K562 (cell line): ENCODE measurements around the gene VAT1L. TPM values are rescaled to one million over a fixed set of nuclear protein-coding genes. Genes with fewer than 3 reads are reported as not detected.

Source experiments
- ATAC-seq: fragments of 200-7000 bp; cut with Tn5 transposase; 3 replicates; pipeline ENCODE4 v1.9.1; 2020; ENCODE audit warnings: moderate library complexity
- BruUV-seq: library from RNA; stranded (reverse); fragments of 400-500 nt; replicated peaks from 2 replicates; lab custom pipeline; 2021; lab: Mats Ljungman, UMichigan
- CTCF ChIA-PET: fragments of 300-600 bp; formaldehyde crosslinking; extraction: SDS; loops from one replicate; lab custom pipeline; 2021; ENCODE audit warnings: low intra/inter-chr PET ratio; lab: Yijun Ruan, JAX
- POLR2A ChIA-PET: fragments of 300-600, 350-650 bp; sonication (Branson Sonifier 250); formaldehyde crosslinking; extraction: SDS; loops from one replicate; lab custom pipeline; 2021; ENCODE audit warnings: antibody characterized with exemption, inconsistent platforms; lab: Yijun Ruan, JAX
- DNase-seq, 4 experiments: peaks; one replicate each; pipeline versions ENCODE4 v3.0.0 to v3.0.0-alpha.2; 2011 to 2018; ENCODE audit warnings: low spot score in 3 of 4, mixed read lengths in 3 of 4; ENCODE audit errors: extremely low read depth in 1 of 4
- FAIRE-seq: peaks from 2 replicates; lab custom pipeline; 2011; peaks lifted over from hg19 to GRCh38; lab: Jason Lieb, UNC
- H2AFZ ChIP-seq: 2 replicates; pipeline ENCODE4 v1.6.0; 2011; ENCODE audit warnings: low read depth, low read length, control low read depth, inconsistent platforms
- H3K27ac ChIP-seq: fragments of 200-600 bp; 3 replicates; pipeline ENCODE4 v1.8.0; 2011; ENCODE audit warnings: low read depth, mild to moderate bottlenecking, control low read depth, inconsistent platforms, low read length, moderate library complexity, mixed read lengths; ENCODE audit errors: extremely low read depth
- H3K27me3 ChIP-seq, 2 experiments: fragments of 300-600 bp in 1 of 2; 2 replicates in 1 of 2; 3 replicates in 1 of 2; pipeline versions ENCODE4 v1.6.0 to v1.8.0; 2011; ENCODE audit warnings: inconsistent platforms in 2 of 2, low read length in 2 of 2, mild to moderate bottlenecking in 1 of 2, mixed read lengths in 1 of 2, moderate library complexity in 1 of 2; ENCODE audit not compliant: control insufficient read depth in 2 of 2, insufficient read depth in 2 of 2
- H3K36me3 ChIP-seq: fragments of 300-600 bp; 3 replicates; pipeline ENCODE4 v1.8.0; 2011; ENCODE audit warnings: mild to moderate bottlenecking, low read length, inconsistent platforms; ENCODE audit not compliant: control insufficient read depth, insufficient read depth
- H3K4me1 ChIP-seq, 2 experiments: fragments of 200-600 bp in 1 of 2; replicated peaks in 1 of 2; 2 replicates in 1 of 2; 3 replicates in 1 of 2; pipeline versions ENCODE4 v1.5.1 to v1.8.0; 2011; ENCODE audit warnings: inconsistent platforms in 2 of 2, low read length in 2 of 2, mild to moderate bottlenecking in 1 of 2, mixed read lengths in 1 of 2, moderate library complexity in 1 of 2; ENCODE audit not compliant: control insufficient read depth in 2 of 2, insufficient read depth in 2 of 2
- H3K4me2 ChIP-seq: 2 replicates; pipeline ENCODE4 v1.6.1; 2011; ENCODE audit warnings: low read length, control low read depth, inconsistent platforms, mixed read lengths; ENCODE audit not compliant: insufficient read depth
- H3K4me3 ChIP-seq: fragments of 200-600 bp; sonication (generic), shearing (Covaris generic); 2 replicates; pipeline ENCODE4 v1.5.1; 2016; ENCODE audit warnings: control low read depth, inconsistent platforms
- H3K79me2 ChIP-seq: fragments of 200-600 bp; 3 replicates; pipeline ENCODE4 v1.8.0; 2011; ENCODE audit warnings: low read length, inconsistent platforms; ENCODE audit not compliant: control insufficient read depth, insufficient read depth
- H3K9ac ChIP-seq, 2 experiments: 2 replicates each; pipeline versions ENCODE4 v1.6.0 to v1.6.1; 2011; ENCODE audit warnings: low read depth in 2 of 2, low read length in 2 of 2, control low read depth in 1 of 2, inconsistent platforms in 1 of 2, mild to moderate bottlenecking in 1 of 2, mixed read lengths in 1 of 2; ENCODE audit not compliant: insufficient read depth in 1 of 2
- H3K9me1 ChIP-seq: one replicate; pipeline ENCODE4 v1.6.0; 2011; ENCODE audit warnings: inconsistent platforms, mild to moderate bottlenecking, low read length, moderate library complexity; ENCODE audit not compliant: control insufficient read depth, insufficient read depth
- H3K9me3 ChIP-seq: replicated peaks from 2 replicates; pipeline ENCODE4 v1.5.1; 2011; ENCODE audit warnings: low read depth, low read length, inconsistent platforms; ENCODE audit not compliant: control insufficient read depth, insufficient read depth
- H4K20me1 ChIP-seq: replicated peaks from 2 replicates; pipeline ENCODE4 v1.6.1; 2011; ENCODE audit warnings: low read length, inconsistent platforms, mixed read lengths; ENCODE audit not compliant: control insufficient read depth, insufficient read depth
- ETS1 ChIP-seq: conservative IDR thresholded peaks from 2 replicates; pipeline ENCODE4 v1.6.1; 2011; ENCODE audit warnings: low read depth, mild to moderate bottlenecking, low read length; ENCODE audit not compliant: control insufficient read depth
- ETV5 ChIP-seq: sonication (generic); formaldehyde crosslinking; IDR thresholded peaks from 2 replicates; pipeline ENCODE4 v1.4.0; 2020; ENCODE audit warnings: low read depth, mild to moderate bottlenecking, missing genetic modification reagents
- HLTF ChIP-seq: fragments of 450-650 bp; IDR thresholded peaks from 2 replicates; pipeline ENCODE4 v1.6.1; 2016
- HNRNPK ChIP-seq: fragments of 200-400 bp; formaldehyde crosslinking; IDR thresholded peaks from one replicate; pipeline ENCODE4 v1.6.1; 2018; ENCODE audit warnings: mild to moderate bottlenecking, low read depth, low read length; ENCODE audit not compliant: poor library complexity, severe bottlenecking
- KAT8 ChIP-seq: fragments of 450-650 bp; IDR thresholded peaks from 2 replicates; pipeline ENCODE4 v1.6.1; 2016; ENCODE audit warnings: low read depth, mild to moderate bottlenecking
- KDM5B ChIP-seq: fragments of 200-600 bp; sonication (generic); IDR thresholded peaks from 2 replicates; pipeline ENCODE4 v1.6.1; 2012; ENCODE audit warnings: low read depth, mild to moderate bottlenecking, moderate library complexity, low read length, control low read depth, inconsistent platforms; ENCODE audit not compliant: insufficient replicate concordance
- KLF6 ChIP-seq: fragments of 250-450 bp; sonication (Bioruptor Pico); IDR thresholded peaks from 2 replicates; pipeline ENCODE4 v1.4.0; 2020; ENCODE audit warnings: mild to moderate bottlenecking, moderate library complexity, borderline replicate concordance
- MNT ChIP-seq, 2 experiments: fragments of 450-650 bp; conservative IDR thresholded peaks; 2 replicates each; pipeline ENCODE4 v1.6.1; 2017; ENCODE audit warnings: mild to moderate bottlenecking in 2 of 2, moderate library complexity in 2 of 2
- RBM15 ChIP-seq: fragments of 200-400 bp; formaldehyde crosslinking; IDR thresholded peaks from 2 replicates; pipeline ENCODE4 v1.6.1; 2018; ENCODE audit warnings: mild to moderate bottlenecking, low read length, moderate library complexity; ENCODE audit not compliant: insufficient read depth
- TBP ChIP-seq: optimal IDR thresholded peaks from 2 replicates; pipeline ENCODE3; 2011; ENCODE audit warnings: low read depth, low read length, improper control_type of control experiment
- TRIM25 ChIP-seq: fragments of 450-650 bp; IDR thresholded peaks from 2 replicates; pipeline ENCODE4 v1.7.0; 2016; ENCODE audit warnings: borderline replicate concordance
- XRCC5 ChIP-seq: fragments of 200-400 bp; formaldehyde crosslinking; IDR thresholded peaks from 2 replicates; pipeline ENCODE4 v1.6.1; 2017; ENCODE audit warnings: low read depth, mild to moderate bottlenecking, low read length
- ZNF280A ChIP-seq: fragments of 450-650 bp; IDR thresholded peaks from 2 replicates; pipeline ENCODE4 v1.6.1; 2018; ENCODE audit warnings: mild to moderate bottlenecking, low read depth; ENCODE audit not compliant: partially characterized antibody
- WGBS: fragments of 100-300 bp; shearing (Covaris generic); methylation state at CpG from one replicate; pipeline ENCODE4 v1.1.6; 2016; ENCODE audit warnings: low coverage, mixed read lengths; ENCODE audit not compliant: insufficient coverage; ENCODE audit errors: missing lambda C conversion rate; 5-methylcytosine and 5-hydroxymethylcytosine counted together
- in situ Hi-C: fragments of 300-500 bp; cut with MboI; formaldehyde crosslinking; loops from 4 replicates; pipeline ENCODE4 v1.15.0; 2018; ENCODE audit warnings: inconsistent platforms, mixed read lengths
- intact Hi-C: fragments of 100-400 bp; cut with micrococcal nuclease; formaldehyde crosslinking; loops from 2 replicates; pipeline ENCODE4 v1.14.2; 2022
- polyA plus RNA-seq, 8 experiments: library from polyadenylated mRNA; depleted of rRNA in 4 of 8; stranded (reverse) in 5 of 8; unstranded in 3 of 8; fragments of >200 nt; fragmentation: Nextera tagmentation in 2 of 8; fragmentation: Illumina TruSeq in 1 of 8; extraction: Ambion mirVana in 2 of 8; extraction: Trizol in 1 of 8; gene quantifications; 2 replicates each; pipeline versions ENCODE4 v1.2.1 to v1.2.3, GENCODE V29; 2011 to 2014; ENCODE audit warnings: inconsistent platforms in 1 of 8, missing spikeins in 1 of 8
- total RNA-seq, 7 experiments: library from RNA; depleted of rRNA in 6 of 7; stranded (reverse); fragments of >200 nt in 6 of 7; fragmentation: Illumina TruSeq in 2 of 7; extraction: Trizol in 2 of 7; gene quantifications; 2 replicates each; pipeline versions ENCODE4 v1.2.1 to v1.2.3, GENCODE V29; 2011 to 2021; ENCODE audit warnings: low replicate concordance in 1 of 7

Gene VAT1L
- total and polyA plus RNA-seq, 9 of the 15 experiments (the other 6 are each of a cell fraction or from before 2014, with no cell fraction given), result 0.01 TPM; not detected in 8

- Histone ChIP-seq H3K79me2 (no peaks in the 10 kb centered on the region), H3K36me3 (no peaks in the 10 kb centered on the region), H3K4me3 (no peak overlapping the region), H3K9me3 (no peaks in the 10 kb centered on the region; the same call in 1 of the 2 replicates), H4K20me1 (no peaks in the 10 kb centered on the region), H3K4me2 (no peak overlapping the region), H3K9me1 (no peaks in the 10 kb centered on the region), H3K9ac (no peak overlapping the region), H3K4me1 (no peaks in the 10 kb centered on the region), H3K27ac (no peak overlapping the region), H2AFZ (no peak overlapping the region), H3K27me3 (peaks cover under 1 to 4% of the 10 kb centered on the region in 2 experiments; a peak in 3 of 5 replicates)
- ATAC-seq, result no peak
- in situ Hi-C loops (no loop called here), intact Hi-C loops (no loop called here)
- no peak for DNase-seq
- WGBS, result 0% methylated on average over 1 of the region's 1 CpG
- no TSS peak for BruUV-seq
- CTCF ChIA-PET, result no interaction called here
- POLR2A ChIA-PET, result interaction anchor here (0.6 kb wide), 1 partner anchor 163 kb away, joined by 3 read pairs; no protein-coding TSS in a partner anchor
- no peak for FAIRE-seq
- TF ChIP-seq MNT (conservative IDR thresholded peaks at IDR 0.05) (no peak), ETV5 (CRISPR knock-in tag) (no peak), KLF6 (CRISPR knock-in tag) (no peak), TBP (no peak), HNRNPK (no peak), TRIM25 (no peak), KAT8 (no peak), XRCC5 (no peak), RBM15 (no peak), ETS1 (no peak), HLTF (no peak), ZNF280A (no peak), KDM5B (no peak)
Observed at GRCh38 chr16:78025631-78026030, 237.3 kb downstream of the VAT1L start.
